Measurements from ENCODE around the gene CACNG6.

The CACNG6 gene

DNA sequence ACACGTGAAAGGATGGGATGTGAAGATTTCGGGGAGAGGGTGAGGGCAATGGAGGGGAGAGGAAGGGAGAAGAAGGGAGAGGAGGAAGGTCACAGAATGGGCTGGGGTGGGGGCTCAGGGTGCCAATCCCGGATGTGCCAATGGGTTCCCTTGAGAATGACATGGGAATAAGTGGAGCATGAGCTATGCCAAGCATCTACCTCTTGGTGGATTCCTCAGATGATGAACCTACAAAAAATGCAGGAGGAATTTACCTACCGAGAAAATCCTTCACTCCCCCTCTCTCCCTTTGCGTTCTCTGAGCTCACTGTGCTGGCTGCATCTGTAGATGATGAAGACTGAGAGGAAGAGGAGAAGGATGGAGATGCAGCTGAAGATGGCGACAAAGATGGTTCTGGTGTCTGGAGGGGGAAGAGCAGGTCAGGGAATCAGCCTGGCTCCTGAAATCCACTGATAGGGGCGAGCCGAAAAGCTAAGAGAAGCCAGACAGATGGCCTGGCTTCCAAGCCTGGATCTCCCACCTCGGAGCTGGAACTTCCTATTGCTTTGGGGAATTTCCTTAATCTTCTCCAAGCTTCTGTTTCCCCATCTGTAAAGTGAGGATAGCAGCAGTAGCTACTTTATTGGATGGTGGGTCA is 50.7 kb downstream of the CACNG6 start:
- no peak for DNase-seq

DNA sequence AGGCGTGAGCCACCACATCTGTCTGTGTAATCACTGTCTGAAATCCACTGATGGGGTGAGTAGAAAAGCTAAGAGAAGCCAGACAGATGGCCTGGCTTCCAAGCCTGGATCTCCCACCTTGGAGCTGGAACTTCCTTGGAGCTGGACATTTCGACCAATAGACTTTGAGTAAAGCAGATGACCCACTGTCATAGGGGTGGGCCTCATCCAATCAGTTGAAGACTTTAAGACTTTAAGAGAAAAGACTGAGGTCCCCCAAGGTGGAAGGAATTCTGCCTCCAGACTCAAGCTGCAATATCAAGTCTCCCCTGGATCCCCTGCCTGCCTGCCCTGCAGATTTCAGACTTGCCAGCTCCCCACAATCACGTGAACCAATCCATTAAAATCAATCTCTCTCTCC is 51.6 kb downstream of the CACNG6 start:
- no peak for DNase-seq

DNA sequence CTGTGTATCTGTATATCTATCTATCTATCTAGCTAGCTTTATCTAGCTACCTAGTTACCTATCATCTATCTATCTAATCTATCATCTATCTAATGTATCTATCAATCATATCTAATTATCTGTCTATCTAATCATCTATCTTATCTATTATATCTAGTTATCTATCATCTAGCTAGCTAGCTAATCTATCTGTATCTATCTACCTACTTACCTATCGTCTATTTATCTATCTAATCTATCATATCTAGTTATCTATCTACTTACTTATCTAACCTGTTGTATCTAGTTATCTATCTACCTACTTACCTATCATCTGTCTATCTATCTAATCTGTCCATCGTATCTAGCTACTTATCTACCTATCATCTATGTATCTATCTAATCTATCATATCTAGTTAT is 54.3 kb downstream of the CACNG6 start:
- DNase-seq = no peak

DNA sequence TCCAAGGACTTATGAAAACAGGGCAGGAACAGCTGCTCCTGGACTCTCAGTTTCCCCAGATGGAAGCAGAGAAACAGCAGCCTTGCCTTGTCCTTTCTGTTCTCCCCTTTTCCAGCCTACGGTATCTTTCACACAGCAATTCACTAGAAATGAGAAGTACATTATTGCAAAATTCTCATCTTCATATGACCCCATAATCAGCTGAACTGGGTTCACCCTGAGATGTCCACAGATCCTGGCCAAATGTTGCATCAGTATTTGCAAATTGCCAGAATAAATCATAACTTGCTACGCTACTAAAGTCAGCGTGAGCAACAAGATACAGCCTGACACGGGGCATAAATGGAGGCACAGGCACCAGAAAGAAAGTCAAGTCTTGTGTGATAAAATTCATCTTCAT is 56.2 kb downstream of the CACNG6 start:
- no peak for DNase-seq

Data from anterior cingulate cortex (tissue), 58 donors.